ENCODE measurements around the gene PSME4. TPM values are rescaled to one million over a fixed set of nuclear protein-coding genes. Genes with fewer than 3 reads are reported as not detected.
A peak's percentile ranks its signal among the peaks of the same experiment; 100 is the strongest.
"Not testable (repeated sequence)": the region's sequence is repeated elsewhere in the genome, so short reads cannot be mapped to it uniquely, and the experiment has no call there.

PSME4 gene
- total RNA-seq, 2 experiments from 2014 or later, result 31.5 to 38.8 TPM

GRCh38 chr2:53823639-53824038, 147.2 kb downstream of the PSME4 start:
- H3K36me3 Mint-ChIP-seq (ENCODE audit: low read depth); H3K27me3 Mint-ChIP-seq (ENCODE audit: low read depth); intact Hi-C loops (cut with micrococcal nuclease); H3K9me3 Mint-ChIP-seq; H3K4me1 Mint-ChIP-seq (ENCODE audit: low read depth); H3K27ac Mint-ChIP-seq; H3K4me3 Mint-ChIP-seq: not testable (repeated sequence)
- DNase-seq, result peak; percentile 31
- CTCF ChIA-PET, result interaction anchor here (0.6 to 0.9 kb wide), 3 partner anchors 49 to 842 kb away, joined by 3 to 6 read pairs (median 3); no protein-coding TSS in a partner anchor

GRCh38 chr2:53821810-53822209, 149.0 kb downstream of the PSME4 start:
- H3K27ac Mint-ChIP-seq, result no peak overlapping the region
- no peaks in the 10 kb centered on the region for H3K27me3 Mint-ChIP-seq (ENCODE audit: low read depth)
- intact Hi-C loops (cut with micrococcal nuclease), result no loop called here
- H3K36me3 Mint-ChIP-seq (ENCODE audit: low read depth), result peaks cover 9% of the 10 kb centered on the region
- no peak overlapping the region for H3K4me3 Mint-ChIP-seq
- DNase-seq, result no peak
- H3K4me1 Mint-ChIP-seq (ENCODE audit: low read depth), result no peaks in the 10 kb centered on the region
- no peaks in the 10 kb centered on the region for H3K9me3 Mint-ChIP-seq
- CTCF ChIA-PET, result no interaction called here

- DNase-seq, result no peak
- intact Hi-C loops (cut with micrococcal nuclease), result no loop called here
- H3K4me1 Mint-ChIP-seq (ENCODE audit: low read depth), result no peaks in the 10 kb centered on the region
- peaks cover 13% of the 10 kb centered on the region for H3K36me3 Mint-ChIP-seq (ENCODE audit: low read depth)
- no peaks in the 10 kb centered on the region for H3K9me3 Mint-ChIP-seq
- no peaks in the 10 kb centered on the region for H3K27me3 Mint-ChIP-seq (ENCODE audit: low read depth)
- no peak overlapping the region for H3K4me3 Mint-ChIP-seq
- CTCF ChIA-PET, result no interaction called here
- no peak overlapping the region for H3K27ac Mint-ChIP-seq
Observed at GRCh38 chr2:53820711-53821110, 150.1 kb downstream of the PSME4 start.

GRCh38 chr2:53820048-53820447, 150.7 kb downstream of the PSME4 start:
- Mint-ChIP-seq H3K36me3 (ENCODE audit: low read depth) (peaks cover 17% of the 10 kb centered on the region), H3K9me3 (no peaks in the 10 kb centered on the region), H3K4me1 (ENCODE audit: low read depth) (no peaks in the 10 kb centered on the region), H3K4me3 (no peak overlapping the region), H3K27me3 (ENCODE audit: low read depth) (no peaks in the 10 kb centered on the region), H3K27ac (no peak overlapping the region)
- DNase-seq, result no peak
- CTCF ChIA-PET, result interaction anchor here (1.4 kb wide), 1 partner anchor 10 kb away, joined by 4 read pairs; no protein-coding TSS in a partner anchor
- intact Hi-C loops (cut with micrococcal nuclease), result no loop called here

- CTCF ChIA-PET, result interaction anchor here (1.4 kb wide), 1 partner anchor 10 kb away, joined by 4 read pairs; no protein-coding TSS in a partner anchor
- intact Hi-C loops (cut with micrococcal nuclease), result no loop called here
- DNase-seq, result no peak
- Mint-ChIP-seq H3K36me3 (ENCODE audit: low read depth) (peaks cover 17% of the 10 kb centered on the region), H3K4me3 (no peak overlapping the region), H3K27ac (no peak overlapping the region), H3K4me1 (ENCODE audit: low read depth) (no peaks in the 10 kb centered on the region), H3K9me3 (no peaks in the 10 kb centered on the region), H3K27me3 (ENCODE audit: low read depth) (no peaks in the 10 kb centered on the region)
Observed at GRCh38 chr2:53819634-53820033, 151.2 kb downstream of the PSME4 start.

GRCh38 chr2:53818854-53819435, 151.8 kb downstream of the PSME4 start:
- peaks cover 17% of the 10 kb centered on the region for H3K36me3 Mint-ChIP-seq (ENCODE audit: low read depth)
- CTCF ChIA-PET, result interaction anchor here (1.4 kb wide), 1 partner anchor 11 kb away, joined by 4 read pairs; no protein-coding TSS in a partner anchor
- no peak for DNase-seq
- no peaks in the 10 kb centered on the region for H3K9me3 Mint-ChIP-seq
- H3K27ac Mint-ChIP-seq, result no peak overlapping the region
- no peaks in the 10 kb centered on the region for H3K4me1 Mint-ChIP-seq (ENCODE audit: low read depth)
- H3K27me3 Mint-ChIP-seq (ENCODE audit: low read depth), result no peaks in the 10 kb centered on the region
- no peak overlapping the region for H3K4me3 Mint-ChIP-seq
- intact Hi-C loops (cut with micrococcal nuclease), result no loop called here

Small RNA genes lying within 50 kb of the gene (microRNA-seq; reads per million reads assigned to microRNA genes)
- not detected for gene MIR3682 (ENCODE audit: borderline microRNAs expressed, borderline replicate concordance)

Other genes starting within 250 kb of the PSME4 start
- gene CHAC2, start 203.2 kb downstream of the PSME4 start, total RNA-seq, result 10 to 100 TPM; 11.5 to 12.4 TPM
- 10 to 100 TPM; 17.2 to 19.1 TPM for gene ASB3, start 184.0 kb downstream of the PSME4 start, total RNA-seq
- gene ERLEC1, start 183.9 kb downstream of the PSME4 start, total RNA-seq, result 10 to 100 TPM; 16.7 to 18.5 TPM
- under 1 TPM; 0.10 to 0.35 TPM for gene GPR75, start 111.0 kb downstream of the PSME4 start, total RNA-seq
- 1 to 10 TPM; 6.8 to 7.3 TPM for gene ACYP2, start 144.6 kb upstream of the PSME4 start, total RNA-seq